Esophagus squamous epithelium (tissue), 5 donors: ENCODE measurements around the gene FBXO33. TPM values are rescaled to one million over a fixed set of nuclear protein-coding genes. Genes with fewer than 3 reads are reported as not detected.
A peak's percentile ranks its signal among the peaks of the same experiment; 100 is the strongest.

Source experiments
- DNase-seq: peaks from one replicate; lab custom pipeline; 2025; lab: John Stamatoyannopoulos, UW
- H3K27ac ChIP-seq, 4 donors: fragments of 200-600 bp; sonication (generic); one replicate each; pipeline ENCODE4 v1.5.1; 2016 to 2019; ENCODE audit warnings: mild to moderate bottlenecking in 1 of 4
- H3K27me3 ChIP-seq, 4 donors: fragments of 200-600 bp; sonication (generic); 1 replicate in 3 of 4; 2 replicates in 1 of 4; pipeline versions ENCODE4 v1.5.1 to v1.6.0; 2017 to 2021; ENCODE audit warnings: antibody characterized with exemption in 1 of 4
- H3K36me3 ChIP-seq, 3 donors: fragments of 200-600 bp; sonication (generic); one replicate each; pipeline ENCODE4 v1.5.1; 2016 to 2019
- H3K4me1 ChIP-seq, 3 donors: fragments of 200-600 bp; sonication (generic); one replicate each; pipeline ENCODE4 v1.5.1; 2017 to 2019
- H3K4me3 ChIP-seq, 4 donors: fragments of 200-600 bp; sonication (generic); 1 replicate in 3 of 4; 2 replicates in 1 of 4; pipeline ENCODE4 v1.5.1; 2016 to 2019; ENCODE audit warnings: mild to moderate bottlenecking in 2 of 4, moderate library complexity in 1 of 4
- H3K9me3 ChIP-seq, 3 donors: fragments of 200-600 bp; sonication (generic); one replicate each; pipeline ENCODE4 v1.5.1; 2016 to 2019
- CTCF ChIP-seq, 6 experiments: fragments of 450-650 bp in 4 of 6; fragments of 200-600 bp in 2 of 6; sonication (generic) in 2 of 6; IDR thresholded peaks; one replicate each; pipeline ENCODE4 v1.5.1; 2016 to 2019; ENCODE audit warnings: antibody characterized with exemption in 6 of 6, mild to moderate bottlenecking in 4 of 6, moderate library complexity in 4 of 6
- POLR2A ChIP-seq, 4 donors: fragments of 450-650 bp; IDR thresholded peaks; one replicate each; pipeline ENCODE4 v1.6.1; 2017; ENCODE audit warnings: antibody characterized with exemption in 4 of 4, mild to moderate bottlenecking in 4 of 4, moderate library complexity in 3 of 4
- WGBS, 2 donors: methylation state at CpG; one replicate each; pipeline ENCODE4 v1.1.5; 2018; 5-methylcytosine and 5-hydroxymethylcytosine counted together
- intact Hi-C: fragments of 100-400 bp; cut with DNase I; formaldehyde crosslinking; loops from one replicate; pipeline ENCODE4 v1.15.0; 2022
- total RNA-seq, 4 donors: library from RNA; depleted of rRNA; stranded (reverse); fragments of >200 nt; gene quantifications; one replicate each; pipeline ENCODE4 v1.1.0, GENCODE V29; 2016
- donor health status: DM: yes; HTN: yes; CAD: no.

FBXO33 gene
- total RNA-seq, 4 donors from 2014 or later = 4.8 to 10.1 (median 9.0) TPM

DNA sequence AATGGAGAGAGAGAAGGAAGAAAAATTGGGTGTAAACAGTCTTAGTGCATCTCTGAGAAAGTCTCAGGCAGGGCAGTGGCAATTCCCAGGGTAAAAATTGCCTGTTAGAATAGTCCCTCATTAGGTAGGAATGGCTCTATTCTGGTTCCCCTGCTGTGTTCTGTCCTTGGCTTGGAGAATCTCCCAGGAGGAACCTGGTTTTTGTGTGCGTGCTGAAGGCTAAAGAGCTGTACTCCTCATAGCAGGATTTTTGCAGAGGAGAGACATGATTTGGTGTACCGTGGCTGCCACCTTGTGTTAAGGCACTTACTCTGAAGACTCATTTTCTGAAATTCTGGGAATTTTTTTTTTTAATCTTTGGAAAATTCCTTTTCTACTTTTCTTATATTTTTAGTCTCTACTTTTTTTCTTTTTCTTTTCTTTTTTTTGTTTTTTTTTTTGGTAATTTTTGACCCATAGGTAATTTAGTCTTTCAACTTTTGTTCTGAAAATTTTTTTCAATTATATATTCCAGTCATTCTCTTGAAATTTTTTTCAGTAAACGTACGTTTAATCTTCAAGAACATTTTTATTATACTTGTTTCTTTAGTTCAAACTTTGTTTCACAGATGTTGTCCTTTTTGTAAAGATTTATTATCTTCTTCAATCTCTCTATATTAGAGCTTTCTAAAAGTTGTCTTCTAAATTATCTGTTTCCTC, 63.8 kb downstream of the FBXO33 start:
- no peak for DNase-seq
- peaks cover 0 to 45% (median 0%) of the 10 kb centered on the region in 3 donors for H3K36me3 ChIP-seq
- H3K9me3 ChIP-seq = peaks cover 0 to 12% (median 10%) of the 10 kb centered on the region in 3 donors
- H3K4me3 ChIP-seq = no peak overlapping the region
- intact Hi-C loops = no loop called here
- H3K27ac ChIP-seq = no peak overlapping the region
- 50 to 56% methylated on average over 4 of the region's 4 CpGs for WGBS, 2 donors
- H3K27me3 ChIP-seq = no peaks in the 10 kb centered on the region
- TF ChIP-seq POLR2A (IDR thresholded peaks at IDR 0.05) = no peak
- TF ChIP-seq CTCF (IDR thresholded peaks at IDR 0.05) = peak in 4 of 6 experiments; percentile 19 to 48 (median 28)
- peaks cover 0 to 4% (median 0%) of the 10 kb centered on the region in 3 donors for H3K4me1 ChIP-seq

DNA sequence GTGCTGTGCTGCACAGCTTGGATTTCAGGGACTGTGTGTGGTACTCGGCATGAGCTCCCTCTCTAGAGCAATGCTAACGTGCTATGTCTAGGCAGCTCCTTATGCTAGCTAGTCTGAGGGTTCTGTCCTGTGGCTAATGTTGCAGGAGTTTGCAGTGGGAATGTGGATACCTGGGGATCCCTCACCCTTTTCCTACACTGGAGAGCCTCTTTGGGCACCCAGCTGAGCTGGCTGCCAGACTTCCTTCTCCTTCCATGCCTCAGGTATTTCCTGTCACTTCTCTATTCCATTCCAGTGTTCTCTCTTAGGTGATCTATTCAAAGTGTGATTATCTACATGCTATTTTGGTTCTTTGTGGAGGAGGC, 64.9 kb downstream of the FBXO33 start:
- DNase-seq = no peak
- Histone ChIP-seq H3K27me3 (no peaks in the 10 kb centered on the region), H3K4me1 (peaks cover 0 to 4% (median 0%) of the 10 kb centered on the region in 3 donors), H3K9me3 (peaks cover 0 to 13% (median 10%) of the 10 kb centered on the region in 3 donors), H3K27ac (no peak overlapping the region), H3K4me3 (no peak overlapping the region), H3K36me3 (peaks cover 0 to 53% (median 0%) of the 10 kb centered on the region in 3 donors)
- 85 to 90% methylated on average over 2 of the region's 2 CpGs for WGBS, 2 donors
- TF ChIP-seq POLR2A (IDR thresholded peaks at IDR 0.05) = no peak
- TF ChIP-seq CTCF (IDR thresholded peaks at IDR 0.05) = no peak
- intact Hi-C loops = no loop called here

GRCh38 chr14:39366460-39367386, 65.5 kb downstream of the FBXO33 start:
- no peak for DNase-seq
- Histone ChIP-seq H3K9me3 (peaks cover 0 to 13% (median 10%) of the 10 kb centered on the region in 3 donors), H3K4me1 (peaks cover 0 to 4% (median 0%) of the 10 kb centered on the region in 3 donors), H3K27ac (no peak overlapping the region), H3K36me3 (peaks cover 0 to 53% (median 0%) of the 10 kb centered on the region in 3 donors), H3K4me3 (no peak overlapping the region), H3K27me3 (no peaks in the 10 kb centered on the region)
- TF ChIP-seq CTCF (IDR thresholded peaks at IDR 0.05) (no peak), POLR2A (IDR thresholded peaks at IDR 0.05) (no peak)
- WGBS, 2 donors = 87 to 98% methylated on average over 3 to 7 of the region's 10 CpGs
- intact Hi-C loops = no loop called here

DNA sequence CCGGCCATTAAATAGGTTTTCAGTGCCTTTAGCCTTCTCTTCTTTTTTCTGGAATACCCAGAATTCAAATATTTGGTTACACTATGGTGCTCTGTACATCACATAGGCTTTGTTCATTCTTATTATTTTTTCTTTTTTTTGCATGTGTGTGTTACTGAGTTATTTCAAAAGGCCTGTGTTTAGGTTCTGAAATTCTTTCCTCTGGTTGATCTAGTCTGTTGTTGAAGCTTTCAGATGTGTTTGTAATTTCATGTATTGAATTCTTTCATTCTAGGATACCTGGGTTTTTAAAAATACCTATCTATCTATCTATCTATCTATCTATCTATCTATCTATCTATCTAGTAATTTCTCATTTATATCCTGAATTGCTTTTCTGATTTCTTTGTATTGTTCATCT, 66.9 kb downstream of the FBXO33 start:
- no peak for DNase-seq
- Histone ChIP-seq H3K27ac (no peak overlapping the region), H3K36me3 (peaks cover 0 to 56% (median 0%) of the 10 kb centered on the region in 3 donors), H3K27me3 (no peaks in the 10 kb centered on the region), H3K4me1 (peaks cover 0 to 4% (median 0%) of the 10 kb centered on the region in 3 donors), H3K9me3 (peaks cover 0 to 13% (median 10%) of the 10 kb centered on the region in 3 donors), H3K4me3 (no peak overlapping the region)
- WGBS, 2 donors = 100% methylated on average over 1 of the region's 1 CpG
- intact Hi-C loops = no loop called here
- TF ChIP-seq POLR2A (IDR thresholded peaks at IDR 0.05) (no peak), CTCF (IDR thresholded peaks at IDR 0.05) (no peak)
